Activated CD8-positive, alpha-beta T cell treated with anti-CD3 and anti-CD28 coated beads for 36 hours (primary cell): ENCODE data around the gene CNGA3. TPM values are rescaled to one million over a fixed set of nuclear protein-coding genes. Genes with fewer than 3 reads are reported as not detected.
"Not testable (repeated sequence)": the region's sequence is repeated elsewhere in the genome, so short reads cannot be mapped to it uniquely, and the experiment has no call there.

Experiments
- ATAC-seq: fragments of 200-7000 bp; cut with Tn5 transposase; one replicate; pipeline ENCODE4 v1.10.0; 2021; ENCODE audit warnings: mild to moderate bottlenecking, moderate library complexity
- CTCF ChIA-PET: fragments of 350-600 bp; sonication (Branson Sonifier 250); formaldehyde crosslinking; loops from one replicate; lab custom pipeline; 2021; ENCODE audit warnings: antibody characterized with exemption; lab: Charles Lee
- POLR2A ChIA-PET: fragments of 350-600 bp; sonication (Branson Sonifier 250); formaldehyde crosslinking; loops from one replicate; lab custom pipeline; 2021; ENCODE audit warnings: antibody characterized with exemption; lab: Charles Lee
- DNase-seq: peaks from one replicate; pipeline ENCODE4 v3.0.0-alpha.2; 2020
- H3K27ac Mint-ChIP-seq: one replicate; pipeline ENCODE4 v1.8.0; 2021; ENCODE audit warnings: mild to moderate bottlenecking, mixed read lengths
- H3K27me3 Mint-ChIP-seq: one replicate; pipeline ENCODE4 v1.8.0; 2021; ENCODE audit warnings: mixed read lengths
- H3K36me3 Mint-ChIP-seq: one replicate; pipeline ENCODE4 v1.8.0; 2021; ENCODE audit warnings: low read depth, mixed read lengths
- H3K4me1 Mint-ChIP-seq: one replicate; pipeline ENCODE4 v1.8.0; 2021; ENCODE audit warnings: low read depth, mixed read lengths
- H3K4me3 Mint-ChIP-seq: one replicate; pipeline ENCODE4 v1.8.0; 2021; ENCODE audit warnings: mild to moderate bottlenecking, moderate library complexity, mixed read lengths
- H3K9me3 Mint-ChIP-seq: one replicate; pipeline ENCODE4 v1.8.0; 2021; ENCODE audit warnings: mixed read lengths
- CTCF ChIP-seq: fragments of 200-600 bp; IDR thresholded peaks from one replicate; pipeline ENCODE4 v1.8.0; 2022; ENCODE audit warnings: antibody characterized with exemption, mild to moderate bottlenecking
- intact Hi-C: fragments of 100-400 bp; cut with micrococcal nuclease; formaldehyde crosslinking; loops from one replicate; pipeline ENCODE4 v1.10.0; 2022
- total RNA-seq, 2 experiments: library from RNA; stranded (reverse); gene quantifications; one replicate each; pipeline ENCODE4 v1.2.3, GENCODE V29; 2021

CNGA3 gene
- total RNA-seq, 2 experiments from 2014 or later: not detected

- peaks cover 6% of the 10 kb centered on the region for H3K9me3 Mint-ChIP-seq
- H3K4me3 Mint-ChIP-seq: no peak overlapping the region
- no peak for ATAC-seq
- peaks cover 4% of the 10 kb centered on the region for H3K4me1 Mint-ChIP-seq
- no peak for DNase-seq
- H3K27me3 Mint-ChIP-seq: no peaks in the 10 kb centered on the region
- H3K36me3 Mint-ChIP-seq: peaks cover 3% of the 10 kb centered on the region
- POLR2A ChIA-PET: interaction anchor here (1.6 kb wide), 1 partner anchor 13 kb away, joined by 5 read pairs; no protein-coding TSS in a partner anchor
- intact Hi-C loops: no loop called here
- no peak for TF ChIP-seq CTCF
- CTCF ChIA-PET: interaction anchor here (1.0 to 1.3 kb wide), 2 partner anchors 13 to 135 kb away, joined by 5 read pairs; no protein-coding TSS in a partner anchor
- H3K27ac Mint-ChIP-seq: no peak overlapping the region
These were observed 87.2 kb downstream of the CNGA3 start for GRCh38 chr2:98433363-98433964.

GRCh38 chr2:98434492-98434891, 88.2 kb downstream of the CNGA3 start:
- no peaks in the 10 kb centered on the region for H3K27me3 Mint-ChIP-seq
- DNase-seq (no peak), ATAC-seq (no peak)
- peaks cover 14% of the 10 kb centered on the region for H3K9me3 Mint-ChIP-seq
- no peak overlapping the region for H3K27ac Mint-ChIP-seq
- ChIA-PET POLR2A (interaction anchor here (0.7 to 1.6 kb wide), 2 partner anchors 12 to 21 kb away, joined by 3 to 5 read pairs; no protein-coding TSS in a partner anchor), CTCF (interaction anchor here (1.0 kb wide), 1 partner anchor 12 kb away, joined by 5 read pairs; no protein-coding TSS in a partner anchor)
- H3K4me3 Mint-ChIP-seq: no peak overlapping the region
- H3K36me3 Mint-ChIP-seq: peaks cover 3% of the 10 kb centered on the region
- intact Hi-C loops: no loop called here
- peaks cover 14% of the 10 kb centered on the region for H3K4me1 Mint-ChIP-seq
- TF ChIP-seq CTCF: no peak

GRCh38 chr2:98435670-98436069, 89.4 kb downstream of the CNGA3 start:
- POLR2A ChIA-PET, intact Hi-C loops, ATAC-seq, H3K4me3 Mint-ChIP-seq, H3K36me3 Mint-ChIP-seq, DNase-seq, H3K27me3 Mint-ChIP-seq, H3K27ac Mint-ChIP-seq: not testable (repeated sequence)
- Mint-ChIP-seq H3K9me3 (peaks cover 19% of the 10 kb centered on the region), H3K4me1 (peaks cover 18% of the 10 kb centered on the region)
- CTCF ChIA-PET: interaction anchor here (1.4 kb wide), 1 partner anchor 83 kb away, joined by 3 read pairs; no protein-coding TSS in a partner anchor

GRCh38 chr2:98436734-98437133, 90.5 kb downstream of the CNGA3 start:
- DNase-seq (no peak), ATAC-seq (no peak)
- Mint-ChIP-seq H3K36me3 (peaks cover 3% of the 10 kb centered on the region), H3K4me1 (peaks cover 18% of the 10 kb centered on the region), H3K4me3 (no peak overlapping the region), H3K9me3 (peaks cover 19% of the 10 kb centered on the region), H3K27me3 (no peaks in the 10 kb centered on the region), H3K27ac (no peak overlapping the region)
- intact Hi-C loops: no loop called here
- ChIA-PET POLR2A (interaction anchor here (0.6 to 1.0 kb wide), 2 partner anchors 46 to 91 kb away, joined by 3 read pairs; no protein-coding TSS in a partner anchor), CTCF (interaction anchor here (1.4 kb wide), 1 partner anchor 82 kb away, joined by 3 read pairs; no protein-coding TSS in a partner anchor)
- no peak for TF ChIP-seq CTCF

GRCh38 chr2:98438190-98439133, 92.2 kb downstream of the CNGA3 start:
- peak overlapping the region; percentile 36 for H3K4me3 Mint-ChIP-seq
- H3K9me3 Mint-ChIP-seq: peaks cover 14% of the 10 kb centered on the region
- H3K27ac Mint-ChIP-seq: peak overlapping the region; percentile 90
- ATAC-seq: peak; percentile 92
- intact Hi-C loops: loop anchor here (2.0 kb wide), 1 partner anchor 26 kb away; no protein-coding TSS in a partner anchor
- CTCF ChIA-PET: interaction anchor here (0.6 kb wide), 1 partner anchor 36 kb away, joined by 3 read pairs; no protein-coding TSS in a partner anchor
- TF ChIP-seq CTCF: no peak
- no peaks in the 10 kb centered on the region for H3K36me3 Mint-ChIP-seq
- POLR2A ChIA-PET: interaction anchor here (0.6 to 1.0 kb wide), 2 partner anchors 26 to 76 kb away, joined by 3 read pairs; no protein-coding TSS in a partner anchor
- no peak for DNase-seq
- peaks cover 18% of the 10 kb centered on the region for H3K4me1 Mint-ChIP-seq
- H3K27me3 Mint-ChIP-seq: no peaks in the 10 kb centered on the region
